GM19467 (cell line): ENCODE results near the gene CAMK2D.

Experiments used
- ATAC-seq: cut with Tn5 transposase; IDR thresholded peaks from one replicate; pipeline ENCODE4 v1.9.1; 2021; ENCODE audit warnings: mild to moderate bottlenecking, moderate library complexity; ENCODE audit not compliant: unreplicated experiment

CAMK2D gene

GRCh38 chr4:113537628-113538027 lies 223.9 kb downstream of the CAMK2D start:
- ATAC-seq = no peak

DNA sequence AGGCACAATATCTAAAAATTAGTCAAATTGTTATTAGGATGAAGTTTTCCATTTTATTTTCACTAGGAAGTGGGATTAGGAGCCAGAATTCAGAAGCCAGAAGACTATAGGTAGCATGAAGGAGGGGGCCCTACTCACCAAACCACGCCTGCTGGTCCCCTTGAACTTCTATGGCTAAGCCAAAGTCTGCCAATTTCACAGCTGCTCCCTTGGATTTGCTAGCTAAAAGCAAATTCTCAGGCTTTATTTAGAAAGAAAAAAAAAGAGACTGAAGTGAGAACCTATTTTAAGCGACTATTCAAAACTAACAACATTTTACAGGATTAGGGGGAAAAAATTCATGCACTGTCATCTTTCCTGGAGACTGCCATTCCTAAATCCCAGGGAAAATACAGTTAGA lies 224.3 kb downstream of the CAMK2D start:
- no peak for ATAC-seq

DNA sequence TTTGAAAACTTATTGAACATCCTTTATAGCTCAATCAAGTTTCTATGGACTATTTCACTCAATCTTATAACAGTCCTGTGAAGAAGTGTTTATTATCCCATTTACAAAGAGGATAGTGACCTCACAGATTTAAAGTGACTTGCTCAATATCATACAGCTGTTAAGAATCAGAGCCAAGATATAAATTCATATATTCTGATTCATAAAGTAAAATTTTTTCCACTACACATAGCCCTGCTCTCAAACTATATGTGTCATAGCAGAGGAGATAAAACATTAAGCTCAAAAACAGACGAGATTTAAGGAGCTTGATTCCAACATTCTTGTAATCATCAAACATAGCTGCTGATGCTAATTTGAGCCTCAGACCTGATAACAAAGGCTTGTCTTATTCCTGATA lies 226.8 kb downstream of the CAMK2D start:
- no peak for ATAC-seq

DNA sequence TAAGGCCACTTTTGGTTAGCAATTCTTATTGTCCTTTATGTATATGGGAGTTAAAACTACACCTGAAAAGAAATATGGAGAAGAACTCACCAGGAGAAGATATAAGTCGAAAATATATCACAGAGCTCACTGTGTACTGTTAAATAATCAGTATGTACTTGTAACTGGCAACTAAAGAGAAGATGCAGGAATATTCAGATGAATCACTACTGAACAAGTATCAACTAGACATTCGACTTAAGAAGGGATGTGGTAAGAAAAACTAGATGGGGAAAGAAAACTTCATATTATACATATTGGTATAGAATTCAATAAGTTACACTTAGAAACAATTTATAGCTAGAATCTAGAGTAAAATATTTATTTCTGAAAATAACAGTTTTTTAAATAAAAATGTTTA lies 230.0 kb downstream of the CAMK2D start:
- ATAC-seq = no peak

DNA sequence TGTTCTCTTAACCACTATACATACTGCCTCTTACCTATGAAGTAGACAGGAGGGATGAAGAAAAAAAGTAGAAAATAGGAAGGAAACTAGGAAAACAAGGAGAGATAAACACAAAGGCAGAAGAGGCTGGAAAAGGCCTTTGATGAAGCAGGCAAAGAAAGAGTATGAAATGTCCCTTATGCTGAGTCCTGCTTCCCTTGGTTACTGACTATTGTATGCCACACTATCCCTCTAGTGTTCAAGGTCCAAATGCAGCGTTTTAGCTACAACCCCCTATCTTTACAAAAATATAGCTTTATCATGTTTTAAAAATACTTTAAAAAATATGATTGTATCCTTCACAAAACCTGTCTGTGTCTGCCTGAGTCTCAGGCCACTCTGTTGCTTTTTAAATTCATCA lies 233.1 kb downstream of the CAMK2D start:
- ATAC-seq = no peak

- ATAC-seq = no peak
Measured at GRCh38 chr4:113525521-113525920, 236.0 kb downstream of the CAMK2D start.

GRCh38 chr4:113524505-113525186 lies 236.9 kb downstream of the CAMK2D start:
- peak; percentile 33 for ATAC-seq

DNA sequence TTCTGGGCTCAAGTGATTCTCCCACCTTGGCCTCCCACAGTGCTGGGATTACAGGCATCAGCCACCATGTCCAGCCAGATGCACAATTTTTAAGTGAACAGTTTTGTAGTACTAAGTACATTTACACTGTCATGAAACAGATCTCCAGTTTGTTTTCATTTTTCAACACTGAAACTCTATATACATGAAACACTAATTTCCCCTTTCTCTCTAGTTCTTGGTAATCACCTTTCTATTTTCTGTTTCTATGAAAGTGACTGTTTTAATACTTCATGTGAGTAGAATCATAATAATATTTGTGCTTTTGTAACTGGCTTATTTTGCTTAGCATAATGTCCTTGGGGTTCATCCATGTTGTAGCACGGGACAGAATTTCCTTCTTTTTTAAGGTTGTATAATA lies 237.4 kb downstream of the CAMK2D start:
- peak; percentile 91 for ATAC-seq

GRCh38 chr4:113522433-113522832 lies 239.1 kb downstream of the CAMK2D start:
- no peak for ATAC-seq

DNA sequence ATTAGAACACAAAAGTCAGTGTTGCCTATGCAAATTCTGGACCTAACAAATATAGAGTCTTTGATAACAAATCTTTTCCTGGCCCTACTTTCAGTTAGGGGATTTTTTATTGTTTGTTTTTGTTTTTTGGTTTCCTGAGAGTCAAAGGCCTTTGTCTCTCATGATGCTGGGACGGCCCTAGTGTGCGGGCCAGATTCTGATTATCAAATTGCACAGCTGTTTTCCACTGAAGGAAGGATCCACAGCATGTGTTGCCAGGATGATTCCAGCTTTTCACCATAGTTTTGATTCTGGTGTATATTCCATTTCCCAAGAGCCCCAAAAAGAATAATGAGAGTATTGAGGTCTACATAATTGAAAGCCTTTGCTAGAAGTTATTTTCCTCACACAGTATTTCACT lies 248.2 kb downstream of the CAMK2D start:
- ATAC-seq = no peak

- no peak for ATAC-seq
Measured at GRCh38 chr4:113512880-113513279, 248.7 kb downstream of the CAMK2D start.

DNA sequence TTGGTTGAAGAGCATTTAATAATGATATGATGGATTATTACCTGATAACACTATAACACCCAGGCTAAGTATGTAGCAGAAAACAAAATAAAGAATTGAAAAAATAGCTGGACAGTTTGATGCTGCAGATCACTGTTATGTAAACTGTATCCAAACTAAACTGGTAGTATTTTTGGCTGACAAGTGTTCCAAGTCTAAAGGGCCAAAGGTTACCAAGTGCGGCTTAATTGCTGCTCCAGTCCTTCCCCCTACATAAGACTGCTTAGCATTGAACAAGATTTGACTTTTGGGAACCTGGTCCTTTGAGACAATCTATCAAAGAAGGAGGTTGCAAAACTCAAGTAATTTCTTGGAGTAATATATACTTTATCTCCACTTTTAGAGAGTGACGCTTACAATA lies 249.6 kb downstream of the CAMK2D start:
- ATAC-seq = no peak

GRCh38 chr4:113509851-113510250 lies 251.7 kb downstream of the CAMK2D start:
- ATAC-seq = no peak

GRCh38 chr4:113505044-113505443 lies 256.5 kb downstream of the CAMK2D start:
- no peak for ATAC-seq

GRCh38 chr4:113504422-113504821 lies 257.1 kb downstream of the CAMK2D start:
- no peak for ATAC-seq

DNA sequence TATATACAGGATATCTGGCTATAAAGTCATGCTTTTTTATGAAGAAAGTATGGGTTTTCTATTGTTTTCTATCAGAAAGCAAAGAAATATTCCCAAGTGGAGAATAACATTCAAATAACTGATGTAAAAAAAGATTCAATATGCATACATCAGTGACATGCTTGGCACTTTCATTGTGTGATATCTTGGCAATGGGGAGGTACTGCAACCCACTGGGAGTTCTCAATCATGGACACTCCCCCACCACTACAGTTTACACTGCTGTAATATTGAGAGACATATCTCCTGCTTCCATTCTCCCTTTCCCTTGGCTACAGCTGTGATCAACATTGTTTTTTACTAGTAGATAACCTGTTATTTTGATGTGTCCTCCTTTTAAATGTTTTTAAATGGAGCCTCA lies 257.8 kb downstream of the CAMK2D start:
- ATAC-seq = no peak

DNA sequence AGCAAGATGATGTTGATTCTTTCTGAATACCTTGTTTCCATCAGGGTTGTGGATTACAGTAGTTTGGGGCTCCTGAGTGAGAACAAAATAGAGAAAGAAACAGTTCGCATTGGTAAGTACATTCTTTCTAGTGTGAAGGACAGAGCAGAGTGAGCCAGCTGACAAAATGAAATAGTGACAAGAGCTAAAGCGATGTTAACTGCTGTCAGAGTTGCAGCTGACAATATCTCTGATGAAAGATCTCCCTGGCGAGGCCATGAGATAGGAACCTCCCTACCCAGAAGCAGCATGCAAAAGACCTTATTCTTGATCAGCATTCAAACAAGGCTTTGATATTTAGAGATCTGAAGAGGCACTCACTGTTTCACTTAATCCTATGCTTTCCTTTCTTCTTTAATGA lies 258.6 kb downstream of the CAMK2D start:
- no peak for ATAC-seq

GRCh38 chr4:113502476-113502875 lies 259.1 kb downstream of the CAMK2D start:
- ATAC-seq = no peak

- ATAC-seq = no peak
Measured at GRCh38 chr4:113500424-113500823, 261.1 kb downstream of the CAMK2D start.

DNA sequence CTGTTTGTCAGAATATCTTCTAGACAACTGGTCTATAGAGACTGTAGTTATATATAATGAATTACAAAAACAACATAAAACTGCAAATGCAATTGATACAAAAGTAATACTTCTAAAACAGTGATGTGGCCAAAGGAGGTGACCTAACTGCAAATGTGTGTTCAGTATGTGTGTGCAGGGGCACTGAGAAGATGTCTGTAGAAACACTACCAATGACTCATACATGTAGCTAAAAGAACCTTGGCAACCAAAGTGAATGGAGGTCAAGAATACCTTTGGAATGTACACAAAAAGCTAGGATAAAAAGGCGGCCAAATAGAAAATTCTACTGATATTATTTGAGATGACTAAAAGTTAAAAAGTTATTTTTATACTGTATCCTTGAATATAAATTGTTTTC lies 261.8 kb downstream of the CAMK2D start:
- no peak for ATAC-seq

DNA sequence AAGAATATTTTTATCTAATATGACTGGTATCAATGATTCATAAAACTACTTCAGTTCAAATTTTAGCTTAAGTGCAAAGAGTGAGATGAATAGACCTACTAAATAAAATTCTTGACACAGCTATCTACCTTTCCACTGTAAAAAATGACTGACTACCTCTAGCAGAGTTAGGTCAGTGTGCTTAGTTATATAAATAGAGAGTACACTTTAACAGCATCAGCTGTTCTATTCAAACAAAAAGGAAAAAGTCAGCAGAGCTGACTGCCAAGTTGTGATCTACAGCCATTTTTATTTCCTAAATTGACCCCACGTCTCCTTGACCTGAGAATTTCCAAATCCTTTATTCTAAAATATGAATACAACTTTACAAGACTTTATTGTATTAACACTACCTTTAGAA lies 262.4 kb downstream of the CAMK2D start:
- no peak for ATAC-seq

GRCh38 chr4:113497154-113497884 lies 264.2 kb downstream of the CAMK2D start:
- ATAC-seq = no peak

- no peak for ATAC-seq
Measured at GRCh38 chr4:113496698-113497097, 264.8 kb downstream of the CAMK2D start.
